ENCODE data around the gene CNTROB.

DNA sequence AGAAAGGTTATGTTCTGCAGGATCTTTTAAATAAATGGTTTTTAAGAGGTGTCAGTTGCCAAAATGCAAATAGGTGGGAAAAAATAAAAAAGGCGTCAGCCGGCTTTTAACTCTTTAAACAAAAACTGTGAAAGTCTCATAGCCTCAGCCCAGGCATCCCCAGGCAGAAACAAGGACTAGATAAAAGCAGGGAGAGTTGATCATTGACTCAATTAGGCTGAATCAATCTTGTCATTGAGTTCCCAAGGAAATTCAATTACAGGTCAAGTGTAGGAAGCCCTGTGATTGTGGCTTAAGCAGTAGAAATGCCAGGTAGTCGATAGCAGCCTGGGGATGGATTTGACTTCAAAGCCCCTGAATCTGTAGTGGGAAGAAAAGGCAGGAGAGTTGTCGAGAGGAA, 39.6 kb downstream of the CNTROB start:
- no peak for TF ChIP-seq GATA2 (IDR thresholded peaks at IDR 0.05; ENCODE audit: low read depth, low read length)
- no peak for TF ChIP-seq GATA3 (IDR thresholded peaks at IDR 0.05; ENCODE audit: low read depth, low read length)

All from SH-SY5Y (cell line).